HG02885 (cell line): ENCODE measurements around the gene TFR2.

ENCODE experiments used
- ATAC-seq: cut with Tn5 transposase; IDR thresholded peaks from one replicate; pipeline ENCODE4 v1.9.1; 2021; ENCODE audit warnings: mild to moderate bottlenecking; ENCODE audit not compliant: unreplicated experiment, poor library complexity

TFR2 gene

GRCh38 chr7:100574362-100575205, 66.8 kb downstream of the TFR2 start:
- no peak for ATAC-seq

GRCh38 chr7:100573691-100574361, 67.5 kb downstream of the TFR2 start, which contains the start of gene SAP25:
SAP25 (minus strand) TSS chr7:100573900; CDS start chr7:100573742, 158 bp downstream.
- no peak for ATAC-seq

GRCh38 chr7:100572949-100573675, 68.2 kb downstream of the TFR2 start:
- ATAC-seq, result no peak

GRCh38 chr7:100572281-100572948, 68.9 kb downstream of the TFR2 start:
- no peak for ATAC-seq

GRCh38 chr7:100571829-100572116, 69.6 kb downstream of the TFR2 start:
- no peak for ATAC-seq

GRCh38 chr7:100570954-100571828, 70.2 kb downstream of the TFR2 start:
- no peak for ATAC-seq
